ENCODE results near the gene PIP5K1A.

GRCh38 chr1:151267760-151268159 is 69.4 kb downstream of the PIP5K1A start:
- no peak for TF ChIP-seq CTCF (conservative IDR thresholded peaks at IDR 0.05; ENCODE audit: low read depth, low read length)
- TF ChIP-seq EZH2phosphoT487 (IDR thresholded peaks at IDR 0.05; ENCODE audit: borderline replicate concordance, low read length), result no peak

All from PC-3 (cell line).